Uterus (tissue), 4 donors: Measurements from ENCODE around the gene JPH2. TPM values are rescaled to one million over a fixed set of nuclear protein-coding genes. Genes with fewer than 3 reads are reported as not detected.

Experiments used
- DNase-seq, 2 donors: peaks; one replicate each; pipeline ENCODE4 v3.0.0-alpha.2; 2019 to 2020
- H3K27ac ChIP-seq, 2 donors: fragments of 200-600 bp; sonication (generic); 1 replicate in 1 of 2; 2 replicates in 1 of 2; pipeline ENCODE4 v1.5.1; 2016 to 2018
- H3K27me3 ChIP-seq, 2 donors: fragments of 200-600 bp; sonication (generic); one replicate each; pipeline ENCODE4 v1.5.1; 2018 to 2019; ENCODE audit warnings: control low read depth in 1 of 2
- H3K36me3 ChIP-seq, 2 donors: fragments of 200-600 bp; sonication (generic); one replicate each; pipeline ENCODE4 v1.5.1; 2019; ENCODE audit warnings: control low read depth in 1 of 2
- H3K4me1 ChIP-seq, 2 donors: fragments of 200-600 bp; sonication (generic); one replicate each; pipeline ENCODE4 v1.5.1; 2018 to 2019; ENCODE audit warnings: control low read depth in 1 of 2
- H3K4me3 ChIP-seq, 2 donors: fragments of 200-600 bp; sonication (generic); 1 replicate in 1 of 2; 2 replicates in 1 of 2; pipeline ENCODE4 v1.5.1; 2018 to 2019; ENCODE audit warnings: mild to moderate bottlenecking in 1 of 2
- H3K9me3 ChIP-seq, 2 donors: fragments of 200-600 bp; sonication (generic); one replicate each; pipeline ENCODE4 v1.5.1; 2019; ENCODE audit warnings: control low read depth in 1 of 2
- CTCF ChIP-seq, 4 experiments: fragments of 200-600 bp in 2 of 4; fragments of 450-650 bp in 2 of 4; sonication (generic) in 2 of 4; IDR thresholded peaks; one replicate each; pipeline ENCODE4 v1.5.1; 2016 to 2019; ENCODE audit warnings: antibody characterized with exemption in 4 of 4, mild to moderate bottlenecking in 2 of 4, moderate library complexity in 1 of 4
- POLR2A ChIP-seq, 2 donors: fragments of 450-650 bp; IDR thresholded peaks; one replicate each; pipeline ENCODE4 v1.6.1; 2016; ENCODE audit warnings: antibody characterized with exemption in 2 of 2, mild to moderate bottlenecking in 1 of 2, moderate library complexity in 1 of 2
- intact Hi-C: fragments of 100-400 bp; cut with DNase I; formaldehyde crosslinking; loops from one replicate; pipeline ENCODE4 v1.15.1; 2023; ENCODE audit warnings: low total_unique reads
- total RNA-seq, 4 donors: library from RNA; depleted of rRNA in 3 of 4; stranded (reverse); fragments of >200 nt in 3 of 4; gene quantifications; one replicate each; pipeline versions ENCODE4 v1.1.0 to v1.2.4, GENCODE V29; 2014 to 2023
- donor health status: DM: yes; HTN: yes; CAD: no.

Gene JPH2
- total RNA-seq, 4 donors from 2014 or later = 17.6 to 133 (median 61.2) TPM

GRCh38 chr20:44084439-44084838 is 102.5 kb downstream of the JPH2 start:
- intact Hi-C loops = loop anchor here (5.0 kb wide), 1 partner anchor 332 kb away; no protein-coding TSS in a partner anchor
- DNase-seq = no peak
- no peaks in the 10 kb centered on the region for H3K27me3 ChIP-seq
- H3K27ac ChIP-seq = no peak overlapping the region
- H3K36me3 ChIP-seq = no peaks in the 10 kb centered on the region
- H3K9me3 ChIP-seq = no peaks in the 10 kb centered on the region
- no peak overlapping the region for H3K4me3 ChIP-seq
- no peak for TF ChIP-seq POLR2A (IDR thresholded peaks at IDR 0.05)
- no peaks in the 10 kb centered on the region for H3K4me1 ChIP-seq

GRCh38 chr20:44083220-44083933 is 103.6 kb downstream of the JPH2 start:
- no peak for DNase-seq
- H3K4me1 ChIP-seq = no peaks in the 10 kb centered on the region
- H3K27me3 ChIP-seq = no peaks in the 10 kb centered on the region
- intact Hi-C loops = loop anchor here (5.0 kb wide), 1 partner anchor 331 kb away; no protein-coding TSS in a partner anchor
- no peak overlapping the region for H3K4me3 ChIP-seq
- H3K36me3 ChIP-seq = no peaks in the 10 kb centered on the region
- no peak overlapping the region for H3K27ac ChIP-seq
- H3K9me3 ChIP-seq = no peaks in the 10 kb centered on the region
- no peak for TF ChIP-seq POLR2A (IDR thresholded peaks at IDR 0.05)
- no peak for TF ChIP-seq CTCF (IDR thresholded peaks at IDR 0.05)

- Histone ChIP-seq H3K4me3 (no peak overlapping the region), H3K4me1 (no peaks in the 10 kb centered on the region), H3K27me3 (no peaks in the 10 kb centered on the region), H3K9me3 (no peaks in the 10 kb centered on the region), H3K27ac (no peak overlapping the region), H3K36me3 (no peaks in the 10 kb centered on the region)
- DNase-seq = no peak
- intact Hi-C loops = loop anchor here (5.0 kb wide), 1 partner anchor 330 kb away; no protein-coding TSS in a partner anchor
- TF ChIP-seq CTCF (IDR thresholded peaks at IDR 0.05) (no peak), POLR2A (IDR thresholded peaks at IDR 0.05) (no peak)
These were observed 105.1 kb downstream of the JPH2 start for GRCh38 chr20:44081888-44082287.

GRCh38 chr20:44081476-44081875 is 105.5 kb downstream of the JPH2 start:
- Histone ChIP-seq H3K36me3 (no peaks in the 10 kb centered on the region), H3K9me3 (no peaks in the 10 kb centered on the region), H3K27ac (no peak overlapping the region), H3K4me3 (no peak overlapping the region), H3K4me1 (no peaks in the 10 kb centered on the region), H3K27me3 (no peaks in the 10 kb centered on the region)
- DNase-seq = no peak
- TF ChIP-seq POLR2A (IDR thresholded peaks at IDR 0.05) (no peak), CTCF (IDR thresholded peaks at IDR 0.05) (no peak)
- intact Hi-C loops = loop anchor here (5.0 kb wide), 1 partner anchor 329 kb away; no protein-coding TSS in a partner anchor

- TF ChIP-seq POLR2A (IDR thresholded peaks at IDR 0.05) = no peak
- peak; percentile 93 to 98 (median 98) for TF ChIP-seq CTCF (IDR thresholded peaks at IDR 0.05)
- intact Hi-C loops = loop anchor here (5.0 kb wide), 1 partner anchor 328 kb away; no protein-coding TSS in a partner anchor
- DNase-seq = peak; percentile 65 to 66
- no peak overlapping the region for H3K4me3 ChIP-seq
- H3K27me3 ChIP-seq = no peaks in the 10 kb centered on the region
- no peak overlapping the region for H3K27ac ChIP-seq
- H3K36me3 ChIP-seq = no peaks in the 10 kb centered on the region
- H3K9me3 ChIP-seq = no peaks in the 10 kb centered on the region
- H3K4me1 ChIP-seq = no peaks in the 10 kb centered on the region
These were observed 106.2 kb downstream of the JPH2 start for GRCh38 chr20:44080646-44081267.
